ENCODE measurements around the gene ANLN.

DNA sequence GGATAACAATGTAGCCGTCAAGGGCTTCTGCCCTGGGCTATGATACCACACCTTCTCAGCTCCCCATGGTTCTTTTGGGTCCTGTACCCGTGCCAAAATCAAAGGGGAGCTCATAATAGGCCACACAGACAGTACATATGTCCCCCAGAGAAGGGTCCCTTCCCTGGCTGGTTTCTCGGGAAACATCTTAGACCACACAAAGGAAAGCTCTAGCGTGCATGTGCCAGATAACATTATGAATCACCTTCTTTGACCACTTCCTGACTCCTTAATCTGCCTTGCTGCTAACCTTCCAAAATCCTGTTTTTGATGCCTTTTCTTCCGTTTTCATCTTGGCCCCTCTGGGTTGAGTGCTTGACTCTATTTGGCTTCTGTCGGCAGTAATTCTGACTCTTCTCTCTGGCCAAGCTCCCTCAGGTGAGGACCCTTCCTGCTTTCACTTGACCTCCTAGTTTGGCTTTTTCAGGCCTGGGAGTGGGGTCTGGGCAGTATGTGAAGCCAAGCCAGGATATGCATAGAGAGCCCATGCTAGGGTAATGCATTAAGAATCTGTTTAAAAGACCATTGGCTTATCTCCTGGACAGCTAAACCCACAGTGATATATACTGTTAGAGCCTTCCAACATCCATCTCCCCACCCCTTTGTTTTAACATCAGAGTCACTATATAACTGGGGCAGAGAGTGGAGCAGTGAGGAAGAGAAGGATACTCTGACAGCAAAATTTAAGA lies 84.8 kb downstream of the ANLN start:
- no peak for TF ChIP-seq EZH2 (IDR thresholded peaks at IDR 0.05; ENCODE audit: borderline replicate concordance, low read length)
- TF ChIP-seq, protein P1, sequence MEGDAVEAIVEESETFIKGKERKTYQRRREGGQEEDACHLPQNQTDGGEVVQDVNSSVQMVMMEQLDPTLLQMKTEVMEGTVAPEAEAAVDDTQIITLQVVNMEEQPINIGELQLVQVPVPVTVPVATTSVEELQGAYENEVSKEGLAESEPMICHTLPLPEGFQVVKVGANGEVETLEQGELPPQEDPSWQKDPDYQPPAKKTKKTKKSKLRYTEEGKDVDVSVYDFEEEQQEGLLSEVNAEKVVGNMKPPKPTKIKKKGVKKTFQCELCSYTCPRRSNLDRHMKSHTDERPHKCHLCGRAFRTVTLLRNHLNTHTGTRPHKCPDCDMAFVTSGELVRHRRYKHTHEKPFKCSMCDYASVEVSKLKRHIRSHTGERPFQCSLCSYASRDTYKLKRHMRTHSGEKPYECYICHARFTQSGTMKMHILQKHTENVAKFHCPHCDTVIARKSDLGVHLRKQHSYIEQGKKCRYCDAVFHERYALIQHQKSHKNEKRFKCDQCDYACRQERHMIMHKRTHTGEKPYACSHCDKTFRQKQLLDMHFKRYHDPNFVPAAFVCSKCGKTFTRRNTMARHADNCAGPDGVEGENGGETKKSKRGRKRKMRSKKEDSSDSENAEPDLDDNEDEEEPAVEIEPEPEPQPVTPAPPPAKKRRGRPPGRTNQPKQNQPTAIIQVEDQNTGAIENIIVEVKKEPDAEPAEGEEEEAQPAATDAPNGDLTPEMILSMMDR (conservative IDR thresholded peaks at IDR 0.05 in 1 of 2, IDR thresholded peaks at IDR 0.05 in 1 of 2; ENCODE audit: extremely low read depth in 1 of 2, insufficient read depth in 1 of 2, low read depth in 1 of 2, low read length in 2 of 2): no peak
